ENCODE measurements around the gene TNS2.
"Not testable (repeated sequence)": the region's sequence is repeated elsewhere in the genome, so short reads cannot be mapped to it uniquely, and the experiment has no call there.

The TNS2 gene

DNA sequence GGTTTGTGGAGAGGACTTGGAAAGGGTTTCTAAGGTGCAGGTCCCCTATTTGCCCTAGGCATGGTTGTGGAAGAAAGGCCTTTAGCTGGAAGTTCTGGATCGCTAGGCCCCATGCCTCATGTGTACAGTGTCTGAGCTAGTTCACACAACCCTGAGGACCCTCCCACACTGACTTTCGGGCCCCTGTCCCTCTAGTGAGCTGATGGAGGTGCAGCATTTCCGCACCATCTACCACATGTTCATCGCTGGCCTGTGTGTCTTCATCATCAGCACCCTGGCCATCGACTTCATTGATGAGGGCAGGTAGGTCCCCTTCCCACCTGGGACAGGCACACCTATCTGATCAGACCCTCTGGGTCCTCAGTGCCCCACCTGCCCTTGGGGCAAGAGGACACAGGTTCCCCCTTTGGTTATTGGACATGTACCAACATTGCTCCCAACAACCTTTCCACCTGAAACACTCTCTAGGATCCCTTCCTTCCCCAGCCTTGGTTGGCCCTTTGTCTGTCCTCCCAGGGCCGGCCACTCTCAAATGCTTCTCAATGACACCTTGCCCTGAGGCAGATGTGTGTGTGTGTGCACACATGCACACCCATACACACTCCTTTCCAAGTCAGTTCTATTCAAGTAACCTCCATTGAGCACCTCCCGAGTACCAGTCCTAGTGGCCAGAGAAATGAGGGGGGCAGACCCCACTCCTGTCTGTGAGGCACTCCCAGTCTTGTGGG lies 56.0 kb downstream of the TNS2 start:
- H3K4me3 ChIP-seq (ENCODE audit: low read depth, low read length): no peak overlapping the region
- TF ChIP-seq, protein P1, sequence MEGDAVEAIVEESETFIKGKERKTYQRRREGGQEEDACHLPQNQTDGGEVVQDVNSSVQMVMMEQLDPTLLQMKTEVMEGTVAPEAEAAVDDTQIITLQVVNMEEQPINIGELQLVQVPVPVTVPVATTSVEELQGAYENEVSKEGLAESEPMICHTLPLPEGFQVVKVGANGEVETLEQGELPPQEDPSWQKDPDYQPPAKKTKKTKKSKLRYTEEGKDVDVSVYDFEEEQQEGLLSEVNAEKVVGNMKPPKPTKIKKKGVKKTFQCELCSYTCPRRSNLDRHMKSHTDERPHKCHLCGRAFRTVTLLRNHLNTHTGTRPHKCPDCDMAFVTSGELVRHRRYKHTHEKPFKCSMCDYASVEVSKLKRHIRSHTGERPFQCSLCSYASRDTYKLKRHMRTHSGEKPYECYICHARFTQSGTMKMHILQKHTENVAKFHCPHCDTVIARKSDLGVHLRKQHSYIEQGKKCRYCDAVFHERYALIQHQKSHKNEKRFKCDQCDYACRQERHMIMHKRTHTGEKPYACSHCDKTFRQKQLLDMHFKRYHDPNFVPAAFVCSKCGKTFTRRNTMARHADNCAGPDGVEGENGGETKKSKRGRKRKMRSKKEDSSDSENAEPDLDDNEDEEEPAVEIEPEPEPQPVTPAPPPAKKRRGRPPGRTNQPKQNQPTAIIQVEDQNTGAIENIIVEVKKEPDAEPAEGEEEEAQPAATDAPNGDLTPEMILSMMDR (IDR thresholded peaks at IDR 0.05; ENCODE audit: borderline replicate concordance, insufficient read depth, low read depth, low read length): no peak

DNA sequence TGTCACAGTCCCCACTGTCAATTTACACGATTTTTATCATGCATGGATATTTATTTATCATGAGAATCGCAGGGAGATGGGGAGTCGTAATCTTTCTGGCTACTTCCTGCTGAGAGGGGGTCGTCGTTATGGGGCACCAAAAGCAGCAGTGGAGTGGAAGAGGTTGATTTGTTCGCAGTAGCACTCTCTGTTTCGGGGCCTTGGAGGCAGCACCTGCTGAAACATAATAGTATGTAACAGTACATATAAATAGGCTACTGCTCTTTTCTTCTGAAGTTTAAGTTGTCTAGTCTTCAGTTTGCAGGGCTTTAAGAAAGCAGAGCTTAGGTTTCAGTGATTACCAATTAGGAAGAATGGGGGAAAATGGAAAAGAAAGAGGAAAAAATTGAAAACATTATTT lies 57.3 kb downstream of the TNS2 start:
- TF ChIP-seq, protein P1 (IDR thresholded peaks at IDR 0.05; ENCODE audit: borderline replicate concordance, insufficient read depth, low read depth, low read length): no peak
- no peak overlapping the region for H3K4me3 ChIP-seq (ENCODE audit: low read depth, low read length)

DNA sequence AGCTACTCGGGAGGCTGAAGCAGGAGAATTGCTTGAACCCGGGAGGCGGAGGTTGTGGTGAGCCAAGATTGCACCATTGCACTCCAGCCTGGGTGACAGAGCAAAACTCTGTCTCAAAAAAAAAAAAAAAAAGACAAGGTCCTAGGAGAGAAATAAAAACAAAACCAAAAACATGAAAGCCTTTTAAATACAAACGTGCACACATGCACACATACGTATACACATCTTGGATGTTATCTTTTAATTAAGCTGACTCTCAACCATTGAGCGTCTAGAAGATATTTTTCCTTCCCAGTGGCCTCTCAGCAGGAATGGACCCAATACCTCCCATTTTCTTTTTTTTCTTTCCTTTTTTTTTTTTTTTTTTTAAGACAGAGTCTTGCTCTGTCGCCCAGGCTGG lies 62.6 kb downstream of the TNS2 start:
- not testable (repeated sequence) for H3K4me3 ChIP-seq (ENCODE audit: low read depth, low read length)

DNA sequence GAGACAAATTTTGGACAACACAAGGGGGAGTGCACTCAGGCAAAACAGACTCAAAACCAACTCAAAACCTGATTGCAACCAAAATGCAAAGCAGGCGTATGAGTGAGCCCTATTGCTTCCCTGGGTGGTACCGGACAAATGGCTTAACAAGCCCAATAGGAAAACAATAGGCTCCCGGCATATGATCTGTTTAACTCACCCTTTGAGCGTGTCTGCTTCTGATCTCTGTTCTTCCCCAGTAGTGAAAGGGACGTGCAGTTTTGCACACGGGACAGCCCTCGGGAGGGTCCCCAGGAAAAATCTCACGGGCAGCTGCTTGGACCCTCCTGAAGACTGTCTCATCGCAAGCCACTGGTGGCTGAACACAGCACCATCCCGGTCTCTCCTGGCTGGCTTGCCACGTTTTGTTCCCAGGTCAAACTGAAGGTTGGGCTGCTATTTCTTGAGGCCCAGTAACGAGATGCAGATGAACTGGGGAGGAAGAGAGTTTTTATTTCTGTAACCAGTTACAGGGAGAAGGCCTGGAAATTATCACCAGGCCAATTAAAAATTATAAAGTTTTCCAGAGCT lies 63.4 kb downstream of the TNS2 start:
- TF ChIP-seq, protein P1 (IDR thresholded peaks at IDR 0.05; ENCODE audit: borderline replicate concordance, insufficient read depth, low read depth, low read length): no peak
- no peak overlapping the region for H3K4me3 ChIP-seq (ENCODE audit: low read depth, low read length)

DNA sequence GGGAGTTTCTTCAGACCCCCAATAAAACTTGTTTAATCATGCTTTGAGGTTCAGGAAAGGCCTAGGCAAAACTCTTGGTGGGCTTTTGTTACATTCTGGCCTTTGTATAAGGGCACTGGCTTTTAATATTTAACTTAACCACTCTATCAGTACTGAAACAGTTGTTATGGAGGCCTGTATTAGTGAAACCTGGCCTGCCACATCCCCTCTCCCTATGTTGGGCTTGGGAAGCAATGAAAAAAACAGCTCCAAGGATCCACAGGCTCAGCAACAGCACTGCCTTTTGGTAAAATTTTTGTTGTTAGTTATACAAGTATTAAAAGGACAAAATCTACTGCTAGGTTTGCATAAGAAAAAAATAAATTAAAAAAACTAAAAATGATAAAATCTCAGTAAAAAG lies 64.1 kb downstream of the TNS2 start:
- TF ChIP-seq, protein P1 (IDR thresholded peaks at IDR 0.05; ENCODE audit: borderline replicate concordance, insufficient read depth, low read depth, low read length): no peak
- no peak overlapping the region for H3K4me3 ChIP-seq (ENCODE audit: low read depth, low read length)

Data from GM12875 (cell line).